ENCODE results near the gene PERCC1.
"Not testable (repeated sequence)": the region's sequence is repeated elsewhere in the genome, so short reads cannot be mapped to it uniquely, and the experiment has no call there.

The PERCC1 gene

DNA sequence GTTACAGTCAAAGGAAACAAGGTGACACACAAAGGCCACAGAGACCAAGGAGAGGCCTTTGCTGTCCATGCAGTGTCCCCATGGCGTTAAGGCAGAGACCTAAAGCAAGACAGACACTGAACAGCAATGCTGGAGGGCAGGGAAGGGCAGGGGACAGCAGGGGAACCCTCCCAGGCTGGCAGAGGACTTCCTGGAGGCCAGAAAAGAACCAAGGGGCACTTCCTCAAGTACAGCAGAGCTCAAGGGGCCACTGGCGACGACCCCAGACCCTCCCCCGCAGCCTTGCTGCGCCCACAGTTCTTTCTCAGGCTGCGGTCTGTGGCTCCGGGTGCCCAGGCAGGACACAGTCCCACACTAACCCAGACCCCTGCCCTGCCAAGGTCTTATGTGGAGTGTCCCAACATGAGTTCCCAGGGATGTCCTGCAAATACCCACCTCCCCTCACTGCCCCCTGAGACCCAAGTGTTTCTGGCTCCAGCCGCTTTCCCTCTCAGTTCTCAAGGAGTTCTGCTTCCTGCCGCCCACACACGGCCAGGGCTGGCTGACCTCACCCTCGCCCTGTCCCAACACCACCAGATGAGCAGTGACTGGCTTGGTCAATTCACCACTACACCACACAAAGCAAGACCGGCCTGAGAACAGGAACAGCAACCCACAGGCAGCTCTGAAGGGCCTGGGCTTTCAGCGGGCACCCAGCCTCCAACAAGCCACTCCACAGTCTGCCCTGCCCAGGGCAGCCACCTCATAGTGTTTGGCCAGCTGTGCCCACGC, 39.8 kb downstream of the PERCC1 start:
- no peak for FAIRE-seq

DNA sequence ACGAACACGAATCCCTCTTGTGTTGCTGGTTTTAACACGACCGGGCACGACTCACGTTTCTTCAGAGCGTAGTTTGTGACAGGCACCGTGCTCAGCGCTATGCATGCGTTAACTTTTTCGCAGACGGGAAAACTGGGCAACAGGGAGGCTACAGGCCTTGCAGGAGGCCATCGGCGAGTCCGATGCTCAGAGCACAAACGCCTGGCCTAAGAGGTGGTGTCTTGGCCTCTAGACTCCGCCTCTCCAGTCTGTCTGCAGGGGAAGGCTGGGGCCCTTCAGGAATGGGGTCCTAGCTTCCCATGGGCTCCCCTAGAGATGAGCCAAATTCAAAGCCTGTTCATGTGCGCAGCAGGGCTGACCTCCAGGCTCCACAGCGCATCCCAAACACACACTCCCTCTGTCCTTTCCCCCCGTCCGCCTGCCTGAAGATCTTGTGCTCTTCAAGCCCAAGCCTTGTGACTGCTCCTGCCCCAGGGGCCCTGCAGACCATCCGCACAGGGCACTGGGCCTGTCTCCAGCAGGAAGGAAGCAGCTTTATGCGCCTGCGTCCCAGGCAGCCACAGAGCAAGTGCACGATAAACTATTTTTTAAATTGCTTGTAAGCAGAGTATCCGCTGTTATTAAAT, 40.8 kb downstream of the PERCC1 start:
- FAIRE-seq = no peak

DNA sequence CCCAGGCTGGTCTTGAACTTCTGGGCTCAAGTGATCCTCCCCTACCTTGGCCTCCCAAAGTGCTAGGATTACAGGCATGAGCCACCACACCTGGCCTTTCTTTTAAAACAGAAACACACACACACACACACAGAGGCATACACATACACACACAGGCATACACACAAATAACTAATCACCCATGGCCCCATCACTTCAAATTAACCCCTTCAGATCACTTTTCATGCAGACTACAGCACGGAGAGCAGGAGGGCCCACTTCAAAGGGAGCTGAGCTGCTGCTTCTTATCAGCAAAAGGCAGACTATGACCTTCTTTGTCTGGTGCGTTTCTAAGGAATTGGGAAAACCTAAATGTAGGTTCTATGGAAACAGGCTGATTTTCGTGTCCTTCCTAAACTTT, 42.1 kb downstream of the PERCC1 start:
- FAIRE-seq = no peak

DNA sequence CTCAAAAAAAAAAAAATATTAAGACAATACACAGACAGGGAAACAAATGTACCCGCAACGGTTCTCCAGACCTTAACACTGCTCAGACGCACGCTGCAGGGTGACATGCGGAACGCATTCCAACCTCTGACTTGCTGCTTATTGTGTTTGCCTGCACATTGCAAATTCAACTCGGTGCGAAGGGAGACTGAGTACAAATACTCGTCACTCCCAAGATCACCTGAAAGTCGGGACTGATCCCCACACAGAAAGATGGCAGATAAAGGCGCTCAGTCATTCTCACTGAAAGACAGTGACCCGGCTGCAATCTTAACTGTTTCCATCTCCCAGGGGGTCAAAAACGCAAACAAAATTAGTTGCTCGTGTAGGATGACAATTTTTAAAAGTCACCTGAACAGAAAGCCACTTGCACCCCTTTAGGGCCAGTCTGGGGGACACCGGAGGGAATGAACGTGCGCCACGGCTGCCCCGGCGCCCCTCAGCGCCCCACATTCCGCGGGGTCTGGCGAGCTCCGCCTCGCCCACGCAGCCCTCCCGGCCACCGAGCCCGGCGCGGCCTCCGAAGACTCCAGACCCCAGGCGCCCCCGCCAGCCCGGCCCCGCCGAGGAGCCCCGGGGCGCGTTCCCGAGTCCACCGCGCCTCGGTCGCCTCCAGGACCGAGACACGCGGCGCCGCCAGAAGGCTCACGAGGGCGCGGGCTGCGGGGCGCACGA, 43.4 kb downstream of the PERCC1 start:
- FAIRE-seq = no peak

DNA sequence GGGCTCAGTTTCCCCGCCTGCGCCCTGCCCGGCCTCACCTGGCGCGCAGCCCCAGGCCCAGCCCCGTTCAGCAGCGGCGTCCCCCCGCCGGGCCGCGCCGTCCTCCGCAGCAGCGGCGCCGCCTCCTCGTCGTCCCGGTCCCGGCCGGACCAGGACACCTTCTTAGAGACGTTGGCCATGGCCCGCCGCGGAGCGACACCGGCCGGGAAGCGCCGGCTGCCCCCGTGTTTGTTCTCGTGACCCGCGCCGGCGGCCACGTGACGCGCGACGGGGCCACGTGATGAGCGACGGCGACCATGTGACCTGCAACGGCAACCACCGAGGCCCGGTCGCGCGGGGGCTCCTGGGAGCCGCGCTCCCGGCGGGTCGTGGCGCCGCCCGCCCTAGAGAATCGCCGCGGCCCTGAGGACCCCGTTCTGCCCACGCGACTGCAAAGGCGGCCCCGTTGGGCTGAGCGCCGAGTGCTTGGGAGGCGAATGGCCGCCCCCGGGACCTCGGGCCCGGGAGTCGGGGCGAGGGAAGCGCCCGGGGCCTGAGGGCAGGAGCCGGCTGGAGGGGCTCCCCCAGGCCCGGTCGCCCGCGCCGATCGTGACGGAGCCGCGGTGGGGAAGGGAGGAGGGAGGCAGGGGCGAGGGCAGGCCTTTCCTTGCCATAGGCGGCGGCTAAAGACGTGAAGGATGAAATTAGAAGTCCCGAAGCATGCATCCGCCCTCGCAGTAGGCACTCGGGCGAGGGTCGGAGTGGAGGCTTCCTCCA, 44.1 kb downstream of the PERCC1 start, which contains the start of gene CLCN7:
CLCN7 (minus strand) TSS at position 233 of the 756 bp plus-strand sequence; CDS start at position 179, 54 bp downstream.
- FAIRE-seq = no peak

DNA sequence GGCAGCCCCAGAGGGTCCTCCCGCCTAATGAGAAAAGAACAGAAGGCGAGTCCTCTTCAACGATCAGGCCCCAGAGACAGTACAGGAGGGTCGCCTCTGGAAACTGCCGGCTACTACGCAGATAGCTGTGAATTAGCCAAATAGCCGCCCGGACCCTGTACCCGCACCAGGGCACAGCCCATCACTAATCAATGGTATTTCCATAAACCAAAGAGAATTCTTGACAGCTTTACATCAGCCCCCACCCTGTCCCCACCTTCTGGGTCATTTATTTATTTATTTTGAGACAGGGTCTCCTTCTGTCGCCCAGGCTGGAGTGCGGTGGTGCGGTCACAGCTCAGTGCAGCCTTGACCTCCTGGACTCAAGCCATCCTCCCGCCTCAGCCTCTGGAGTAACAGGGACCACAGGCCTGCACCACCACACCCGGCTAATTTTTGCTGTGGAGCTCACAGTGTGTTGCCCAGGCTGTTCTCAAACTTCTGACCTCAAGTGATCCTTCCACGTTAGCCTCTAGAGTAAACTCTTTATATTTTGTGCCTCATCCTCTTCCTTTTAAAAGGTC, 44.8 kb downstream of the PERCC1 start:
- no peak for FAIRE-seq

DNA sequence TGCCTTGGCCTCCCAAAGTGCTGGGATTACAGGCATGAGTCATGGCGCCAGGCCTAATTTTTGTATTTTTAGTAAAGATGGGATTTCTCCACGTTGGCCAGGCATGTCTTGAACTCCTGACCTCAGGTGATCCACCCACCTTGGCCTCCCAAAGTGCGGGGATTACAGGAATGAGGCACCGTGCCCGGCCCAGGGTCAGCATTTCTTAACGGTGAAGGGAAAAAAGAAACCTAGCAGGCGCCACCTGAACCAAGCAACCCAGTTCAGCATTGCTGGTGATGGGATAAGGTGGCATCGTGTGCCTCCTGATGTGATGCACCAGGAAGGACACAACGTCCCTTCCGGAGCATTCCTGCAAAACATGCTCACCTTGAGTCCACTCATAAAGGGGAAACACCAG, 46.2 kb downstream of the PERCC1 start:
- no peak for FAIRE-seq

DNA sequence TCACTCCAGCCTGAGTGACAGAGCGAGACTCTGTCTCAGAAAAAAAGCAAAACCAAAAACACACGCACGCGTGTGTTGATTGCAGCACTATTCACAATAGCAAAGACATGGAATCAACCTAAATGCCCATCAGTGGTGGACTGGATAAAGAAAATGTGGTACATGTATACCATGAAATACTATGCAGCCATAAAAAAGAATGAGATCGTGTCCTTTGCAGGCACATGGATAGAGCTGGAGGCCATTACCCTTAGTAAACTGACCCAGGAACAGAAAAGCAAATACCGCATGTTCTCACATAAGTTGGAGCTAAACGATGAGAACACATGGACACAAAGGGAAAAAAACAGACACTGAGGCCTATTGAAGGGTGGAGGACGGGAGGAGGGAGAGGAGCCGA, 48.1 kb downstream of the PERCC1 start:
- FAIRE-seq = not testable (repeated sequence)

DNA sequence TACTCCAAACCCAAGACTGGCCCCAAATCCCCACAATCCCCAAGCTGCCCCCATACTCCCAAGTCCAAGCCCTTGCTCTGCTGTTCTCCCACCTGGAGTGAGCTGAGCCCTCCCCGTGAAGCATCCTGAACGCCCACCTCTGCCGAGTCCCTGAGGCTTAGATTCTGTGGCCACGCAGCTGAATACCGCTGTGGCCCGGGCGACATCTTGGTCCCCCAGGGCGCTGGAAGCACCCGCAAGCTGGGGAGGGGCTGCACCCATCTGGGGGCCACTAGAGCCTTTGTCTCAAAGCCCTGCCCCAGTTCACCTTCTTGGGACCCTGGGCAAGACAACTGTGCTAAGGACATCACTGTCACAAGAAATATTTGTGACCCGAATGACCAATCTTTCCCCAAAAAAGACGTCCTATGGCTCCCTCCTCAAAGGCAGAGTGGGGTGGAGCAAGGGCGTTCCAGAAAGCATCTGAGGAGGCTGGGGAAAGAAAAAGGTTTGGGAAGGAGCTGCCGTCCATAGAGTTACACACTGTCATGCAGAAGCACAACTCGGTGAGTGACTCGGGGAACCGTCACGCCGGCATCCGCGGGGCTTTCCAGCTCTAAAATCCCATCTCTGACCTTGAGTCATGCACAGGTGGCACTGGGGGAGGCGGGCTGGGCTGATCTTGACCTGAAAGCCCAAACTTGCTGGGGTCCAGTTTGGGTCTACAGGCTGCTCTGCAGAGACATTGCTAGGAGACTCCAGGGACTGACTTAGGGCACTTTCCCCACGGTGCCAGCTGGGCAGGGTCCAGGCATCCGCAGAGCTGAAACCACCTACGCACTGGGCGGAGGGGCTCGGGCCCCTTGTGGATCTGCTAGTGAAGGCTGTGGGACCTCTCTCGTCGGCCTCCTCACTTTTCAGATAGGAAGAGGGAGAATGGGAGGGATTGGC, 51.3 kb downstream of the PERCC1 start:
- FAIRE-seq = no peak

Measured in A204.1 (cell line).